Measurements from ENCODE around the gene FAM120B.

Gene FAM120B

DNA sequence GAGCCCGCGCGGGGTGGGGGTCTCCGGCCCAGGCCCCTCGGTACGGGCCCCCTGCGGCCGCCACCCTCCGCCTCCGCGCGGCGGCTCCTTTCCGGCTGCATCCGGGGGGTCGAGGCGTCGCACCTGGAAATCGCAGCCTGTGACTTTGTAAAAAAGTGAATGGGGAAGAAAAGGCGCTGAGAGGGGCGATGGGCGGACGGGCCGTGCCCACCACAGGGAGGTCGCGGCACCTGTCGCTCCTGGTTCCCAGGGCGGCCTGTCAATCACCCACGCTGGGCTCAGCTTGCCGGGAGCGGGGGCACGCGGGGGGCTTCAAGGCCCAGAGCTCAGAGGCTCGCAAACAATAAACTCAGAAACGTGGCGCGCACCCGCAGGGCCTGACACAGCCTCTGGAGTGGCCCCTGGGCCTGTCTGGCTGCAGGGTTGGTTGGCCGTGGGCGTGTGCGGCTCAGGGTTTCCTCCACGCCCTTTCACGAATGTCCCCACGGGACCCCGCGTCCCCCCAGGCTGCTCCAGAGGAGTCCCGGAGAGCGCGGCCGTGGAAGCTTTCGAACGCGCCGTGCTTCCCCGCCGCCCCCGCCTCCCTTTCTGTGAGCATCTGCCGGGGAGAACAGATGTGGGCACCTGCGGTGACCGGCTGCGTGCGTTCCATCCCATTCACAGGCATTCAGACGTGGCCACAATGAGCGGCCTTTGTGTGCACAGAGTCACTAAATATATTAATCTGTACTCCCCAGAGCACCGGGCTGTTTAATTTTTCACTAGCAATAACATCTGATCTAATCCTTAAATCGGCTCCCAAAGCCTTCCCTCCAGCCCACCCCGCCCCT is 9.6 kb upstream of the FAM120B start:
- peak overlapping the region; percentile 43 to 71 (median 58) for H3K4me3 ChIP-seq
- peak overlapping the region in 3 of 11 experiments; percentile 21 to 30 (median 29); a peak in 2 of 22 replicates for H3K9ac ChIP-seq
- peaks cover 24 to 57% (median 32%) of the 10 kb centered on the region in 10 experiments for H3K4me1 ChIP-seq
- H3K27me3 ChIP-seq: peaks cover 83 to 99% (median 90%) of the 10 kb centered on the region in 11 experiments
- H4K20me1 ChIP-seq: peaks cover 0 to 65% (median 53%) of the 10 kb centered on the region in 11 experiments; a peak in 19 of 22 replicates
- H3K9me3 ChIP-seq (replicated peaks in 1 of 11): peaks cover 20 to 23% (median 21%) of the 10 kb centered on the region in 11 experiments
- peaks cover 0 to 5% (median 0%) of the 10 kb centered on the region in 11 experiments; a peak in 1 of 22 replicates for H3K36me3 ChIP-seq
- no peak for TF ChIP-seq Cebpa-rat (IDR thresholded peaks at IDR 0.05)
- no peak overlapping the region for H3K27ac ChIP-seq
- H3K4me2 ChIP-seq: peak overlapping the region; percentile 89 to 95 (median 94)

DNA sequence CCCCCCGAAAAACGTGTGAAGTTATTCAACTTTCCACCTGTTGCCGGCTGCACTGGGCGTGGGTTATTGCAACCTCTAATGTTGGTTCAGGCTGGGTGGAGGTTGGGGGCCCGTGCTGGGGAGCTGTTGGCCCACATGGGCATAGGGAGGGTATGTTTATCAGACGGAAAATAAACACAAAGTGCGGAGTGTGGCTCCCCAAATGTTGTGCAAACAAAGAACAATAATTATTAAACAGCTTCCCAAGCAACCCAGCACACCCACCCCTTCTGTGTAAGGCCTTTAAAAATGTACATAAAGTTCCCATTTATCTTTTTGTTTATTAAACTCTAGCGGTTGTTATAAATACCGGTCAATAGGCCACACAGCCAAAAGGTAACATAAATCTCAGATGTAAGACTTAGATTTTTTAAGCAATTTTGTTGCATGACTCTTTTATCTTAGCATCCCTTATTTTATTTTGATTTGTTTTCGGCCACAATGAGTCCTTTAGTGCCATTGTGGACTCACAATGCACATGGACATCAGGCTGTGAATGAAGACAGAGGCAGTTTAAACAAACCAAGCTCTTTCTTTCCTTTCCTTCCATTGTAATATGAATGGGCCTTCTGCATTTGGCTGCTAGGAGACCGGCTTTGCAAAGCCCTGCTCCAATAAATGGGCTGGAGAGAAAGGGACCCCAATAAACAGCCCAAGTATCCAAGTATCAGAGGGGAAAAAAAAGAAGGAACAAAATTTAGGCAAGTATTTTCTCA is 8.8 kb upstream of the FAM120B start:
- Histone ChIP-seq H3K9ac (no peak overlapping the region), H3K27me3 (peaks cover 75 to 91% (median 85%) of the 10 kb centered on the region in 11 experiments), H3K4me1 (peaks cover 24 to 49% (median 25%) of the 10 kb centered on the region in 10 experiments), H4K20me1 (peaks cover 0 to 57% (median 45%) of the 10 kb centered on the region in 11 experiments; a peak in 19 of 22 replicates), H3K9me3 (replicated peaks in 1 of 11) (peaks cover 21 to 28% (median 24%) of the 10 kb centered on the region in 11 experiments), H3K27ac (no peak overlapping the region), H3K36me3 (peaks cover 0 to 5% (median 0%) of the 10 kb centered on the region in 11 experiments; a peak in 1 of 22 replicates), H3K4me3 (no peak overlapping the region), H3K4me2 (no peak overlapping the region)
- TF ChIP-seq Cebpa-rat (IDR thresholded peaks at IDR 0.05): no peak

GRCh38 chr6:170298688-170299087 is 7.9 kb upstream of the FAM120B start:
- Histone ChIP-seq H3K36me3 (peaks cover 0 to 5% (median 0%) of the 10 kb centered on the region in 11 experiments; a peak in 1 of 22 replicates), H3K27me3 (peaks cover 66 to 81% (median 75%) of the 10 kb centered on the region in 11 experiments), H3K9me3 (replicated peaks in 1 of 11) (peaks cover 21 to 28% (median 24%) of the 10 kb centered on the region in 11 experiments), H3K4me2 (peak overlapping the region in 1 of 11 experiments; percentile 6; a peak in 1 of 22 replicates), H4K20me1 (peaks cover 0 to 48% (median 36%) of the 10 kb centered on the region in 11 experiments; a peak in 19 of 22 replicates), H3K4me1 (peaks cover 23 to 45% (median 24%) of the 10 kb centered on the region in 10 experiments), H3K4me3 (no peak overlapping the region), H3K27ac (no peak overlapping the region), H3K9ac (no peak overlapping the region)
- TF ChIP-seq Cebpa-rat (IDR thresholded peaks at IDR 0.05): no peak

DNA sequence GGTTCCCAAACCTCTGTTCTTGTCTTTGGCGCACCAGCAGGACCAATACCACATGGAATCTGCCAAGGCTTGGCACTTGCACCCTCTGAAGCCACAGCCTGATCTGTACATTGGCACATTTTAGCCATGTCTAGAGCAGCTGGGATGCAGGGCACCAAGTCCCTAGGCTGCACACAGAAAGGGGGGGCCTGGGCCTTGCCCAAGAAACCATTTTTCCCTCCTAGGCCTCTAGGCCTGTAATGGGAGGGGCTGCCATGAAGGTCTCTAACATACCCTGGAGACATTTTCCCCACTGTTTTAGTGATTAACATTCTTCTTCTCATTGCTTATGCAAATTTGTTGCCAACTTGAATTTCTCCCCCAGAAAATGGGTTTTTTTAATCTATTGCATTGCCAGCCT is 5.4 kb upstream of the FAM120B start:
- peaks cover 0 to 5% (median 0%) of the 10 kb centered on the region in 11 experiments; a peak in 1 of 22 replicates for H3K36me3 ChIP-seq
- H4K20me1 ChIP-seq: peaks cover 0 to 23% (median 11%) of the 10 kb centered on the region in 11 experiments; a peak in 18 of 22 replicates
- H3K4me1 ChIP-seq: peaks cover 19 to 31% (median 21%) of the 10 kb centered on the region in 10 experiments
- H3K9me3 ChIP-seq (replicated peaks in 1 of 11): peaks cover 21 to 28% (median 24%) of the 10 kb centered on the region in 11 experiments
- no peak overlapping the region for H3K4me3 ChIP-seq
- H3K27ac ChIP-seq: no peak overlapping the region
- no peak for TF ChIP-seq Cebpa-rat (IDR thresholded peaks at IDR 0.05)
- no peak overlapping the region for H3K9ac ChIP-seq
- no peak overlapping the region for H3K4me2 ChIP-seq
- peaks cover 41 to 65% (median 50%) of the 10 kb centered on the region in 11 experiments for H3K27me3 ChIP-seq

GRCh38 chr6:170305805-170306323 is 694 bp upstream of the FAM120B start:
- no peak for TF ChIP-seq Cebpa-rat (IDR thresholded peaks at IDR 0.05)
- Histone ChIP-seq H3K27ac (peak overlapping the region in 10 of 11 experiments; percentile 90 to 96 (median 94); a peak in 19 of 22 replicates), H3K9ac (peak overlapping the region; percentile 74 to 97 (median 94)), H3K27me3 (peaks cover 0 to 18% (median 4%) of the 10 kb centered on the region in 11 experiments; a peak in 11 of 22 replicates), H3K4me1 (peaks cover 23 to 52% (median 30%) of the 10 kb centered on the region in 10 experiments), H3K36me3 (peaks cover 0 to 13% (median 8%) of the 10 kb centered on the region in 11 experiments; a peak in 12 of 22 replicates), H3K9me3 (replicated peaks in 1 of 11) (peaks cover 12 to 16% (median 14%) of the 10 kb centered on the region in 11 experiments), H4K20me1 (peaks cover 18 to 34% (median 31%) of the 10 kb centered on the region in 11 experiments; a peak in 21 of 22 replicates), H3K4me3 (peak overlapping the region; percentile 78 to 95 (median 86)), H3K4me2 (peak overlapping the region; percentile 88 to 99 (median 95))

DNA sequence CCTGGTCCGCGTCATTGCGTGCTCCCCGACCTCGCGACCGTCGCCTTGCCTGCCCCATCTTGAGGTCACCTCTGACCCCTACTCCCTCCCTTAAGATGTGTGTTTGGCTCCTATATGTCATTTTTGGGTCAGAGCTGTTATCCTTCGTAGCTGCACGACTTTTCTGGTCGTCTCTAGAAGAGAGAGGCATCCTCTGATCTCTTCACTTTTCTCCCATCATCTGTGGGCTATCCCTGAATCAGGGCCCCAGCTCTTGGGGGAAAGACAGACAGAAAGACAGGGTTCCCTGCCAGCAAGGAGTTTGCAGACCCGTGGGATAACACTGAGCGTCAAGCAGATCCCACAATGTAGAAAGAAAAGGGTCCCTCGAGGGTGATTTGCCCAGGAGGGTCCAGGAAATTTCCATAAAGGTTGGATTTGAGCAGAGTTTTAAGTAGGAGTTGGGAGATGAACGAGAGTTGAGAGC is 555 bp downstream of the FAM120B start:
- H3K4me1 ChIP-seq: peaks cover 23 to 54% (median 30%) of the 10 kb centered on the region in 10 experiments
- peaks cover 0 to 4% (median 2%) of the 10 kb centered on the region in 11 experiments; a peak in 11 of 22 replicates for H3K9me3 ChIP-seq (replicated peaks in 1 of 11)
- peak overlapping the region; percentile 91 to 97 (median 94) for H3K9ac ChIP-seq
- H4K20me1 ChIP-seq: peaks cover 29 to 47% (median 42%) of the 10 kb centered on the region in 11 experiments; a peak in 21 of 22 replicates
- no peak for TF ChIP-seq Cebpa-rat (IDR thresholded peaks at IDR 0.05)
- peak overlapping the region; percentile 78 to 95 (median 86) for H3K4me3 ChIP-seq
- peaks cover 0 to 9% (median 0%) of the 10 kb centered on the region in 11 experiments; a peak in 6 of 22 replicates for H3K27me3 ChIP-seq
- H3K36me3 ChIP-seq: peaks cover 0 to 22% (median 16%) of the 10 kb centered on the region in 11 experiments; a peak in 13 of 22 replicates
- peak overlapping the region; percentile 90 to 99 (median 95) for H3K4me2 ChIP-seq
- H3K27ac ChIP-seq: peak overlapping the region; percentile 90 to 96 (median 94)

- H3K9me3 ChIP-seq (replicated peaks in 1 of 11): no peaks in the 10 kb centered on the region
- H3K36me3 ChIP-seq: peaks cover 2 to 36% (median 21%) of the 10 kb centered on the region in 11 experiments; a peak in 16 of 22 replicates
- 0 out of 20 replicates have a peak overlapping the region, but pooled peaks of 1 of the 10 experiments have one; percentile 90 for H3K4me3 ChIP-seq
- peaks cover 23 to 53% (median 30%) of the 10 kb centered on the region in 10 experiments for H3K4me1 ChIP-seq
- H3K9ac ChIP-seq: peak overlapping the region in 2 of 11 experiments; percentile 95 to 97; a peak in 2 of 22 replicates
- no peak overlapping the region for H3K27ac ChIP-seq
- H4K20me1 ChIP-seq: peaks cover 44 to 63% (median 59%) of the 10 kb centered on the region in 11 experiments
- no peak for TF ChIP-seq Cebpa-rat (IDR thresholded peaks at IDR 0.05)
- H3K27me3 ChIP-seq: peaks cover 0 to 9% (median 0%) of the 10 kb centered on the region in 11 experiments; a peak in 5 of 22 replicates
- H3K4me2 ChIP-seq: peak overlapping the region; percentile 90 to 99 (median 95); a peak in 21 of 22 replicates
Measured at GRCh38 chr6:170308761-170309160, 2.2 kb downstream of the FAM120B start.

- Histone ChIP-seq H3K9me3 (replicated peaks in 1 of 11) (no peaks in the 10 kb centered on the region), H3K27ac (no peak overlapping the region), H3K27me3 (no peaks in the 10 kb centered on the region), H3K9ac (no peak overlapping the region), H3K4me1 (peaks cover 17 to 50% (median 20%) of the 10 kb centered on the region in 10 experiments), H4K20me1 (peaks cover 66 to 93% (median 88%) of the 10 kb centered on the region in 11 experiments), H3K4me3 (no peak overlapping the region), H3K4me2 (no peak overlapping the region), H3K36me3 (peaks cover 9 to 59% (median 32%) of the 10 kb centered on the region in 11 experiments; a peak in 17 of 22 replicates)
- TF ChIP-seq Cebpa-rat (IDR thresholded peaks at IDR 0.05): no peak
Measured at GRCh38 chr6:170311696-170312095, 5.1 kb downstream of the FAM120B start.
